Transverse colon (tissue), 4 donors: ENCODE measurements around the gene HAGH.

Experiments
- CTCF ChIP-seq, 5 experiments: fragments of 200-600 bp in 3 of 5; fragments of 450-650 bp in 2 of 5; sonication (generic) in 3 of 5; IDR thresholded peaks; 1 replicate in 2 of 5; 2 replicates in 3 of 5; pipeline ENCODE4 v1.5.1; 2016 to 2017; ENCODE audit warnings: antibody characterized with exemption in 5 of 5, inconsistent platforms in 3 of 5, mild to moderate bottlenecking in 2 of 5, moderate library complexity in 1 of 5
- POLR2A ChIP-seq: fragments of 450-650 bp; IDR thresholded peaks from one replicate; pipeline ENCODE4 v1.6.1; 2016; ENCODE audit warnings: antibody characterized with exemption, mild to moderate bottlenecking, moderate library complexity
- POLR2AphosphoS5 ChIP-seq, 3 donors: sonication (generic); formaldehyde crosslinking; IDR thresholded peaks; one replicate each; pipeline ENCODE4 v1.6.1; 2016; ENCODE audit warnings: antibody characterized with exemption in 3 of 3

GRCh38 chr16:1759511-1759910, 67.1 kb downstream of the HAGH start:
- no peak for TF ChIP-seq CTCF (IDR thresholded peaks at IDR 0.05)
- no peak for TF ChIP-seq POLR2AphosphoS5 (IDR thresholded peaks at IDR 0.05)
- no peak for TF ChIP-seq POLR2A
